Caco-2 (cell line): Measurements from ENCODE around the gene SHMT2. TPM values are rescaled to one million over a fixed set of nuclear protein-coding genes. Genes with fewer than 3 reads are reported as not detected.

ENCODE experiments used
- BruUV-seq: library from RNA; stranded (reverse); fragments of 400-500 nt; replicated peaks from 2 replicates; lab custom pipeline; 2021; lab: Mats Ljungman, UMichigan
- CTCF ChIA-PET: fragments of 300-600 bp; sonication (Branson Sonifier 250); formaldehyde crosslinking; loops from one replicate; lab custom pipeline; 2022; ENCODE audit warnings: antibody characterized with exemption; lab: Charles Lee
- POLR2A ChIA-PET: fragments of 300-600 bp; sonication (Branson Sonifier 250); formaldehyde crosslinking; loops from one replicate; lab custom pipeline; 2022; ENCODE audit warnings: antibody characterized with exemption; lab: Charles Lee
- DNase-seq, 2 experiments: peaks; one replicate each; pipeline versions ENCODE4 v3.0.0 to v3.0.0-alpha.2; 2020 to 2022
- H3K27me3 ChIP-seq: replicated peaks from 2 replicates; pipeline ENCODE4 v1.6.0; 2011; ENCODE audit warnings: low read length; ENCODE audit not compliant: control insufficient read depth, insufficient read depth
- H3K36me3 ChIP-seq: 2 replicates; pipeline ENCODE4 v1.5.1; 2011; ENCODE audit warnings: low read length; ENCODE audit not compliant: control insufficient read depth, insufficient read depth
- H3K4me1 ChIP-seq: fragments of 250-450 bp; sonication (Bioruptor Pico); 2 replicates; pipeline ENCODE4 v1.5.1; 2020; ENCODE audit warnings: mild to moderate bottlenecking
- H3K4me3 ChIP-seq: 2 replicates; pipeline ENCODE4 v1.5.1; 2011; ENCODE audit warnings: low read depth, mild to moderate bottlenecking, control low read depth, low read length
- H3K9me3 ChIP-seq: fragments of 250-450 bp; sonication (Bioruptor Pico); 2 replicates; pipeline ENCODE4 v1.5.1; 2020; ENCODE audit warnings: mild to moderate bottlenecking, moderate library complexity
- H3K27ac Mint-ChIP-seq: one replicate; pipeline ENCODE4 v1.8.0; 2022; ENCODE audit warnings: mixed read lengths; ENCODE audit not compliant: unreplicated experiment
- H3K27me3 Mint-ChIP-seq: one replicate; pipeline ENCODE4 v1.8.0; 2022; ENCODE audit warnings: mixed read lengths; ENCODE audit not compliant: insufficient read depth, unreplicated experiment
- H3K36me3 Mint-ChIP-seq: one replicate; pipeline ENCODE4 v1.8.0; 2022; ENCODE audit warnings: mild to moderate bottlenecking, mixed read lengths; ENCODE audit not compliant: insufficient read depth, unreplicated experiment
- H3K4me1 Mint-ChIP-seq: one replicate; pipeline ENCODE4 v1.8.0; 2022; ENCODE audit warnings: low read depth, mixed read lengths; ENCODE audit not compliant: unreplicated experiment
- H3K4me3 Mint-ChIP-seq: one replicate; pipeline ENCODE4 v1.8.0; 2022; ENCODE audit warnings: mild to moderate bottlenecking, moderate library complexity, mixed read lengths; ENCODE audit not compliant: unreplicated experiment
- H3K9me3 Mint-ChIP-seq: one replicate; pipeline ENCODE4 v1.8.0; 2022; ENCODE audit warnings: mixed read lengths; ENCODE audit not compliant: unreplicated experiment
- intact Hi-C: fragments of 100-400 bp; cut with micrococcal nuclease; formaldehyde crosslinking; loops from one replicate; pipeline ENCODE4 v1.10.0; 2022; ENCODE audit not compliant: unreplicated experiment
- total RNA-seq: library from RNA; stranded (reverse); gene quantifications from 2 replicates; pipeline ENCODE4 v1.2.3, GENCODE V29; 2022
- TF ChIP-seq, protein P1 (sequence below), 2 experiments: fragments of 200-600 bp in 1 of 2; IDR thresholded peaks; 1 replicate in 1 of 2; 2 replicates in 1 of 2; pipeline versions ENCODE4 v1.5.1 to v1.8.0; 2011 to 2022; ENCODE audit warnings: antibody characterized with exemption in 1 of 2, control low read depth in 1 of 2, inconsistent platforms in 1 of 2, low read depth in 1 of 2, low read length in 1 of 2, mild to moderate bottlenecking in 1 of 2, moderate library complexity in 1 of 2; ENCODE audit not compliant: insufficient read depth in 1 of 2, severe bottlenecking in 1 of 2, unreplicated experiment in 1 of 2

The SHMT2 gene
- total RNA-seq, 1 experiment from 2014 or later, result 466 TPM

DNA sequence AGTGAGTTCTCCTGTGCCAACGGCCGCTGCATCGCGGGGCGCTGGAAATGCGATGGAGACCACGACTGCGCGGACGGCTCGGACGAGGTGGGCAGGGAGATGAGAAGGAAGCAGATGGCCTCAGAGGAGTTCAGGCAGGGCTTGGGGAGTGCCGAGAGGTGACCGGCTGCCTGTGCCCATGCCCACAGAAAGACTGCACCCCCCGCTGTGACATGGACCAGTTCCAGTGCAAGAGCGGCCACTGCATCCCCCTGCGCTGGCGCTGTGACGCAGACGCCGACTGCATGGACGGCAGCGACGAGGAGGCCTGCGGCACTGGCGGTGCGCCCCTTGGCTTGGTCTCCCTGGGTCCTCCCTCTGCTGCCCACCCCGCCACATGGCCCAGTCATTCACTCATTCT is 26.3 kb upstream of the SHMT2 start:
- no peak for DNase-seq
- Mint-ChIP-seq H3K36me3 (peaks cover 30% of the 10 kb centered on the region), H3K4me3 (no peak overlapping the region), H3K9me3 (no peaks in the 10 kb centered on the region), H3K4me1 (no peaks in the 10 kb centered on the region), H3K27ac (no peak overlapping the region), H3K27me3 (no peaks in the 10 kb centered on the region)
- Histone ChIP-seq H3K4me3 (no peak overlapping the region), H3K9me3 (no peaks in the 10 kb centered on the region), H3K4me1 (no peaks in the 10 kb centered on the region), H3K36me3 (peaks cover 3% of the 10 kb centered on the region), H3K27me3 (no peaks in the 10 kb centered on the region)
- TF ChIP-seq, protein P1, sequence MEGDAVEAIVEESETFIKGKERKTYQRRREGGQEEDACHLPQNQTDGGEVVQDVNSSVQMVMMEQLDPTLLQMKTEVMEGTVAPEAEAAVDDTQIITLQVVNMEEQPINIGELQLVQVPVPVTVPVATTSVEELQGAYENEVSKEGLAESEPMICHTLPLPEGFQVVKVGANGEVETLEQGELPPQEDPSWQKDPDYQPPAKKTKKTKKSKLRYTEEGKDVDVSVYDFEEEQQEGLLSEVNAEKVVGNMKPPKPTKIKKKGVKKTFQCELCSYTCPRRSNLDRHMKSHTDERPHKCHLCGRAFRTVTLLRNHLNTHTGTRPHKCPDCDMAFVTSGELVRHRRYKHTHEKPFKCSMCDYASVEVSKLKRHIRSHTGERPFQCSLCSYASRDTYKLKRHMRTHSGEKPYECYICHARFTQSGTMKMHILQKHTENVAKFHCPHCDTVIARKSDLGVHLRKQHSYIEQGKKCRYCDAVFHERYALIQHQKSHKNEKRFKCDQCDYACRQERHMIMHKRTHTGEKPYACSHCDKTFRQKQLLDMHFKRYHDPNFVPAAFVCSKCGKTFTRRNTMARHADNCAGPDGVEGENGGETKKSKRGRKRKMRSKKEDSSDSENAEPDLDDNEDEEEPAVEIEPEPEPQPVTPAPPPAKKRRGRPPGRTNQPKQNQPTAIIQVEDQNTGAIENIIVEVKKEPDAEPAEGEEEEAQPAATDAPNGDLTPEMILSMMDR (IDR thresholded peaks at IDR 0.05; ENCODE audit: insufficient read depth in 1 of 2, low read depth in 1 of 2, low read length in 1 of 2, severe bottlenecking in 1 of 2, unreplicated experiment in 1 of 2), result no peak
- ChIA-PET POLR2A (no interaction called here), CTCF (no interaction called here)
- BruUV-seq, result no TSS peak
- intact Hi-C loops, result no loop called here

DNA sequence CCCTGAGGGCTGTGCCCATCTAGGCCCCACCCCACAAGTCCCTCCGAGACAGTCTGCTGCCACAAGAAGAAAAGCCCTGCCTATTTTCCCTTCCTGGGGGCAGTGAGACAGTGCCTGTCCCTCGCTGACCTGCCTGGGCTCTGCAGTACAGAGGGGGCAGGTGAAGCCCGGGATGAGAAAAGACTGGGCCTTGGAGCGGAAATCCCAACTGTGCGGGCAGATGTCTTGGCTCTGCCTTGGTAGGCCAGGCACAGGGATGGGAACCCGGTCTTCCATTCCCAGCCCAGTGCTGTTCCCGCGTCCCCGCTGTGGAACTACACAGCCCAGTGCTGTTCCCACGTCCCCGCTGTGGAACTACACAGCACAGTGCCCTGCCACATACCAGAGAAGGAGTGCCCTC is 25.7 kb upstream of the SHMT2 start:
- ChIA-PET CTCF (no interaction called here), POLR2A (no interaction called here)
- no peaks in the 10 kb centered on the region for H3K4me1 ChIP-seq
- Mint-ChIP-seq H3K27ac (no peak overlapping the region), H3K4me1 (no peaks in the 10 kb centered on the region), H3K4me3 (no peak overlapping the region), H3K27me3 (no peaks in the 10 kb centered on the region), H3K9me3 (no peaks in the 10 kb centered on the region), H3K36me3 (peaks cover 30% of the 10 kb centered on the region)
- H3K27me3 ChIP-seq, result no peaks in the 10 kb centered on the region
- H3K4me3 ChIP-seq, result no peak overlapping the region
- peaks cover 1% of the 10 kb centered on the region; the same call in 1 of the 2 replicates for H3K36me3 ChIP-seq
- TF ChIP-seq, protein P1 (IDR thresholded peaks at IDR 0.05; ENCODE audit: insufficient read depth in 1 of 2, low read depth in 1 of 2, low read length in 1 of 2, severe bottlenecking in 1 of 2, unreplicated experiment in 1 of 2), result no peak
- DNase-seq, result no peak
- H3K9me3 ChIP-seq, result no peaks in the 10 kb centered on the region
- BruUV-seq, result no TSS peak
- intact Hi-C loops, result no loop called here

DNA sequence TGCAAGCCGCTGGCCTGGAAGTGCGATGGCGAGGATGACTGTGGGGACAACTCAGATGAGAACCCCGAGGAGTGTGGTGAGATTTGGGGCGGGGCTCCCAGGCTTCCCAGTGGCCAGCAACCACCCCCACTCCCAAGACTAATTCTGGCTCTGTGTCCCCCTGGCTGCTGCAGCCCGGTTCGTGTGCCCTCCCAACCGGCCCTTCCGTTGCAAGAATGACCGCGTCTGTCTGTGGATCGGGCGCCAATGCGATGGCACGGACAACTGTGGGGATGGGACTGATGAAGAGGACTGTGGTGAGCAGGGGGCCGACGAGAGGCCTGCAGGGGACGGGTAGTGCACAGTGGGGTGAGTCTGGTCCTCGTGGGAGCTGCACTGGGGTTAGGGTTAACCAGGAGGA is 25.1 kb upstream of the SHMT2 start:
- no peak overlapping the region for H3K4me3 Mint-ChIP-seq
- no peak overlapping the region for H3K27ac Mint-ChIP-seq
- Histone ChIP-seq H3K4me1 (no peaks in the 10 kb centered on the region), H3K36me3 (peaks cover 1% of the 10 kb centered on the region; the same call in 1 of the 2 replicates), H3K4me3 (no peak overlapping the region), H3K9me3 (no peaks in the 10 kb centered on the region), H3K27me3 (no peaks in the 10 kb centered on the region)
- H3K36me3 Mint-ChIP-seq, result peaks cover 32% of the 10 kb centered on the region
- CTCF ChIA-PET, result no interaction called here
- H3K27me3 Mint-ChIP-seq, result no peaks in the 10 kb centered on the region
- intact Hi-C loops, result no loop called here
- POLR2A ChIA-PET, result no interaction called here
- H3K9me3 Mint-ChIP-seq, result no peaks in the 10 kb centered on the region
- no peak for DNase-seq
- BruUV-seq, result no TSS peak
- TF ChIP-seq, protein P1 (IDR thresholded peaks at IDR 0.05; ENCODE audit: insufficient read depth in 1 of 2, low read depth in 1 of 2, low read length in 1 of 2, severe bottlenecking in 1 of 2, unreplicated experiment in 1 of 2), result no peak
- H3K4me1 Mint-ChIP-seq, result no peaks in the 10 kb centered on the region
